SK-N-MC (cell line): ENCODE measurements around the gene NCMAP.

ENCODE experiments used
- DNase-seq: peaks from one replicate; pipeline ENCODE4 v3.0.0-alpha.2; 2011; ENCODE audit warnings: low read depth, low spot score
- H3K27ac ChIP-seq: fragments of 200-600 bp; sonication (generic); 2 replicates; pipeline ENCODE4 v1.5.1; 2016; ENCODE audit warnings: mixed run types
- H3K36me3 ChIP-seq: fragments of 200-600 bp; sonication (generic); 2 replicates; pipeline ENCODE4 v1.6.1; 2017; ENCODE audit warnings: antibody characterized with exemption, low read length, mixed read lengths; ENCODE audit not compliant: insufficient read depth
- H3K4me3 ChIP-seq: fragments of 200-600 bp; sonication (generic); 2 replicates; pipeline ENCODE4 v1.5.1; 2016
- H3K9ac ChIP-seq: fragments of 200-600 bp; sonication (generic); 2 replicates; pipeline ENCODE4 v1.8.0; 2017; ENCODE audit warnings: mixed run types, mixed read lengths; ENCODE audit not compliant: insufficient read length
- H3K9me3 ChIP-seq: fragments of 200-600 bp; sonication (generic); 2 replicates; pipeline ENCODE4 v1.6.1; 2017; ENCODE audit warnings: low read depth, mild to moderate bottlenecking, antibody characterized with exemption, low read length, moderate library complexity, mixed read lengths
- EZH2 ChIP-seq: fragments of 200-600 bp; sonication (generic); IDR thresholded peaks from one replicate; pipeline ENCODE4 v1.6.1; 2017; ENCODE audit warnings: antibody characterized with exemption
- FOXP2 ChIP-seq: optimal IDR thresholded peaks from 2 replicates; pipeline ENCODE3; 2011; ENCODE audit warnings: mild to moderate bottlenecking, moderate library complexity; ENCODE audit not compliant: insufficient read depth; ENCODE audit errors: extremely low read length, control extremely low read depth
- POLR2AphosphoS5 ChIP-seq: IDR thresholded peaks from 2 replicates; pipeline ENCODE4 v1.6.1; 2012; ENCODE audit warnings: mild to moderate bottlenecking, low read depth, low read length, borderline replicate concordance

NCMAP gene

DNA sequence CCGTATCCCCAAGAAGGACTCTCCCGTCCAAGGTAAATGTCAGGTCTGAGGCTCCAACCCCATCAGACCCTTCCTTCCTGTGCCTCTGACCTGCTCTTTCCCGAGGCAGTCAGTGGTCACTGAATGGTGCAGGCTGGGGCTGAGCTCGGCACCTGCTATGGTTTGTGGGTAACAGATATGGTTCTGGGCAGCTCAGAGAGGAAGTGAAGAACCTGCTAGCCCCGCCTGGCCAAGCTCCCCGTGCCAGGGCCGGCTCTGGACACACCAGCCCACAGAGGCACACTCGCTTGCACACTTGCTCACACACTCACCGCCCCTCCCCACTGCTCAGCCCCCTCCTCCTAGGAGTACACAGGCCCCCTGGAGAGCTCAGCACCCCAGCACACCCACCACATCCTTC lies 16.4 kb downstream of the NCMAP start:
- Histone ChIP-seq H3K4me3 (no peak overlapping the region), H3K9ac (no peak overlapping the region), H3K27ac (no peak overlapping the region), H3K36me3 (no peaks in the 10 kb centered on the region), H3K9me3 (no peaks in the 10 kb centered on the region)
- no peak for DNase-seq
- TF ChIP-seq POLR2AphosphoS5 (no peak), EZH2 (no peak), FOXP2 (no peak)

DNA sequence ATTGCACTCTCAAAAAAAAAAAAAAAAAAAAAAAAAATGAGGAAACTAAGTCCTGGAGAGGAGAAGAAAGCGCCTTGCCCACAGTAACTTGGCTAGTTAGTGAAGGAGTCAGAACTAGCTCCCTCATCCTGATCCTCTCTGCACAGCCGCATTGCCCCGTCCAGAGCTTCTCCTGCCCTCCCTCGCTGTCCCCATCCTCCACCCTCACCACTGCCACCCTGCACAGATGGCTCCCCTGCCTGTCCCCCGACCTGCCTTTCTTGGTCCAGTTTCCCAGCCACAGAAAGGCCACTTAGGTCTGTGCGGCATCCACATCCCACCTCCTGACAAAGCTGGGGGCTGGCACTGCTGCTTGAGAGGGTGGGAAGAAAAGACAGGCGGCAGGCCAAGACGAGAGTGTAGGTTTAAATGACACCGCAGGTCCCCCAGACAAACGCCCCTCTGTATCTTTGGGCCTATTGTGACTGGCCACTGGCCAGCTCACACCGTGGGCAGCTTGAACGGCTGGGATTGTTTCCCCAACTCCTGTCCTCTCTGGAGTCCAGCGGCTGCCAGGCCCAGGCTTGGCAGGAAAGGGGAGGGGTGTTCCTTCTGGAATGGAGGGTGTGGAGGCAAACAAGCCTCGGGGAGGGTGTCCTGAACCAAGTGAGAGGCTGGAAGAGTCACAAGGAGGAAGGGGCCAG lies 20.2 kb downstream of the NCMAP start:
- DNase-seq = no peak
- TF ChIP-seq EZH2 = no peak
- no peak for TF ChIP-seq FOXP2
- no peak for TF ChIP-seq POLR2AphosphoS5
- H3K27ac ChIP-seq = no peak overlapping the region
- no peak overlapping the region for H3K9ac ChIP-seq
- no peaks in the 10 kb centered on the region for H3K36me3 ChIP-seq
- no peaks in the 10 kb centered on the region for H3K9me3 ChIP-seq
- H3K4me3 ChIP-seq = no peak overlapping the region

DNA sequence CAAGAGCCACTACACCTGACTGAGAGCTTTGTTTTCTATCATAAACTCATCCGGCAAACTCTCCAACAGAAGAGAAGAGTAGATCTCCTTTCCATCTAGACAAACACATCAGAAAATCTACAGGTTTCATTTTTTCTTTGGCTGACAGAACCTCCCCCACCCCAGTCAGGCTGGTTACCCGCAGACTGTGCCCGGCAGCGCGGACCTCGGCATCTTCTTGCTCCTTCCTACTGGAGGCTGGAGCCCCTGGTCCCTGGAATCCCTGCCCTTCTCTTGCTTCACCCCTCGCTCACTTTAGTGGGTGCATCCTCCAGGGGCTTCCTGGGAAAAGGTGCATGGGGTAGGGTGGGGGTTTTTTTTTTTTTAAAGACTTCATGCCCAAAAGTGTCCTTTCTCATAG lies 23.0 kb downstream of the NCMAP start:
- H3K9me3 ChIP-seq = no peaks in the 10 kb centered on the region
- TF ChIP-seq FOXP2 (no peak), EZH2 (no peak), POLR2AphosphoS5 (no peak)
- H3K27ac ChIP-seq = no peak overlapping the region
- no peak overlapping the region for H3K4me3 ChIP-seq
- no peak overlapping the region for H3K9ac ChIP-seq
- no peaks in the 10 kb centered on the region for H3K36me3 ChIP-seq
- DNase-seq = no peak

DNA sequence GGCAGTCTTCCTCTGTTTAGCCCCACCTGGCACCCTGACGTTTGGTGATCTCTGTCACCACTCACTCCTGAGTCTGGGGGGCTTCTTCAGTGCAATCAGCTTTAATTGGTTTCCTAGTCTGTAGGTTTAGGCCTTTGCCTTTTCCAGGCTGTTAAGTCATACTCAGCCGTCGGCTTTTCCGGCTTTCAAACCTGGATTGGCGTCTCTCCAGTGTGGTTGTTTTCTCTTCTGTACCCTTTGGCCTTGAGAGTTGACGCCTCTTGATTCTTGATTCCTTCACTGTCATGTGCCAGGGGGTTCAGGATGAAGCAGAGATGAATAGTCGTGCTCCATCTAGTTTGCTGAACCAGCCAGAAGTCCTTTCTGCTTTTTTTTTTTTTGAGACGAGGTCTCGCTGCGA lies 24.9 kb downstream of the NCMAP start:
- DNase-seq = no peak
- Histone ChIP-seq H3K4me3 (no peak overlapping the region), H3K36me3 (no peaks in the 10 kb centered on the region), H3K9ac (no peak overlapping the region), H3K9me3 (no peaks in the 10 kb centered on the region), H3K27ac (no peak overlapping the region)
- TF ChIP-seq FOXP2 (no peak), POLR2AphosphoS5 (no peak), EZH2 (no peak)

DNA sequence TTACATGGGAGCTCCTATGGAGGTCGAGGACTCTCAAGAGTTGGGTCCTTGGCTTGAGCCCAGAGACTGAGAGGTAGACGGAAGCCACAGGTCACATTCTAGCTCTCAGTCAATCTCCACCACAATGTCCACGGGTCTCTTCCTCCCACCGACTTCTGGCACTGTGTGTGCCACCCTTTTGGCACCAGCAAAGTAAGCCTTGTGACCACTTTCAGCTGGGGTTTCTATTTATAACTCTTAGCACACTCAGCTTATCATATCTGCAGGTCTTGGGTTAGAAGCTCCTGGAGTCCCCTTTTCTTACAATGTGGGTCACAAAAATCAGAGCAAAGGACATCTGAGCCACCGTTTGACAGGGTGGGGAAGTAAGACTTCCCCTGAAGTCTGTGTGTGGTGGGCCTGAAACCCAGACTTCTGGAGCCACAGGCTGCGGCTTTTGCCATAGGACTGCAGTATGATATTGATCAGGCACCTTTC lies 28.3 kb downstream of the NCMAP start:
- no peak overlapping the region for H3K27ac ChIP-seq
- H3K9ac ChIP-seq = no peak overlapping the region

DNA sequence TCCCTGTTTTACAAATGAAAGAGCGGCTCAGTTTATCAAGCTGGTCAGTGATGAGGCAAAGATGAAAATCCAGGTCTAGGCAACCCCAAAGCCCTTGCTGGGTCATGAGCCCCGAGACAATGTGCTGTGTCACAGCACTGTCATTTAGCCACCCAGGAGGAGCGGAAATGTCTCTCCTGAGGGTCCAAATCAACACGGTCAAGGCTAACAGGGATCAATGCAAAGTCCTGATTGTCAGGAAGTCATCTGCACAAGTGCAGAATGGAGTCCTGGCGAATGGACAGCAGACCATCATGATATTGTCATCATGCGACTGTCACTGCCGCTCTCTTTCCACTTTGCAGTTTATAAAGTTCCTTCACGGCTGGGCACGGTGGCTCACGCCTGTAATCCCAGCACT lies 30.2 kb downstream of the NCMAP start:
- H3K36me3 ChIP-seq = no peaks in the 10 kb centered on the region
- TF ChIP-seq FOXP2 (no peak), EZH2 (no peak), POLR2AphosphoS5 (no peak)

More for the DNA sequence above, 28.3 kb downstream of the NCMAP start:
- Histone ChIP-seq H3K4me3 (no peak overlapping the region), H3K9me3 (no peaks in the 10 kb centered on the region), H3K36me3 (no peaks in the 10 kb centered on the region)
- TF ChIP-seq POLR2AphosphoS5 (no peak), FOXP2 (no peak), EZH2 (no peak)
- no peak for DNase-seq

DNA sequence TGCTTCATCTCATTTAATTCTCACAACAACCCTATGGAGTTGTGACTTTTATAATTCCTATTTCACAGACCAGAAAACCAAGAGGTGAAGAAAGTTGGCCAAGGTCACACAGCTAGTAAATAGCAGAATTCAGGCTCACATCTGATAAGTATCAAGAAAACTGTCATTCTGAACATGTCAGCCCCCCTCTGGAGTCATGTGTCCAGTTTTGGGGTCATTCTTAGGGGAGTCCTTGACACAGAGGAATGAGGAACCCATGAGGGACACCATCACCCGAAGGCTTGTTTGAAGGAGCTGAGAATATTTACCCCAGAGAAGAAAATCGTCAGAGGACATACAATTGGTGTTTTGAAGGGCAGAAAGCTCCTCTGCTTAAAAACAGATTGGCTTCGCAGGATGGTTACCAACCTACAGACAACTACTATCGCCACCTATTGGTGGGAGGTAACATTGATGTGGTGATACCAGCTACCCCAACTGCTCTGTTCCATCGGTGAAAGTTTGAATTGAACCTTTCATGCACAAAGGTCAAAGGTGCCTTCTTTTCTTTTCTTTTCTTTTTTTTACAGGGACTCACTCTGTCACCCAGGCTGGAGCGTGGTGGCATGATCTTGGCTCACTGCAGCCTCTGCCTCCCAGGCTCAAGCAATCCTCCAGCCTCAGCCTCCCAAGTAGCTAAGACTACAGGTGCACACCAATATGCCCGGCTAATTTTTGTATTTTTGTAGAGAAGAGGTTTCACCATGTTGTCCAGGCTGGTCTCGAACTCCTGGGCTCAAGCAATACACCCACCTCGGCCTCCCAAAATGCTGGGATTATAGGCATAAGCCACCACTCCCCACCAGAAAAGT lies 31.3 kb downstream of the NCMAP start:
- Histone ChIP-seq H3K36me3 (no peaks in the 10 kb centered on the region), H3K4me3 (peak overlapping the region; percentile 65), H3K9me3 (no peaks in the 10 kb centered on the region), H3K9ac (peak overlapping the region; percentile 35), H3K27ac (no peak overlapping the region)
- DNase-seq = no peak
- no peak for TF ChIP-seq POLR2AphosphoS5
- TF ChIP-seq EZH2 = no peak
- TF ChIP-seq FOXP2 = no peak

More for the DNA sequence above, 30.2 kb downstream of the NCMAP start:
- no peak for DNase-seq
- no peak overlapping the region for H3K27ac ChIP-seq
- no peaks in the 10 kb centered on the region for H3K9me3 ChIP-seq
- no peak overlapping the region for H3K4me3 ChIP-seq
- H3K9ac ChIP-seq = no peak overlapping the region

DNA sequence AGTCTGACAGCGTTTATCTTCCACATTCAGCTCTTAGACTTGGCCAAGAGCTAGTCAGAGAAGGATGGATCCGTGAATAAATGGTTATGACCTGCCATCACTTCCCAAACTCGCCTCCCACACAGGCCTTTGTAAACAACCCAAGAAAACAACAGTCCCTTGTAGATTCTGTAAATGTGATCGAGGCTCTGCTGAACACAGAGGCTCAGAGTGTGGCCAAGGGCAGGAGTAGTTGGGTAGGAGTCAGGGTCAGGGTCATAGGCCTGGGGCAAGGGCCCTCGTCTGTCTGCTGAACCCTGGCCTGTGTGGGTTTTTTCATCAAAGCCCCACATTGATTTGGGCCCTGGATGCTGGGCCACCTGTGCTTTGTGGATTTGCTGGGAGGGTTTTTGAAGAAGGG lies 32.7 kb downstream of the NCMAP start:
- Histone ChIP-seq H3K36me3 (no peaks in the 10 kb centered on the region), H3K4me3 (no peak overlapping the region), H3K9ac (no peak overlapping the region), H3K27ac (no peak overlapping the region), H3K9me3 (no peaks in the 10 kb centered on the region)
- TF ChIP-seq POLR2AphosphoS5 = no peak
- no peak for TF ChIP-seq FOXP2
- TF ChIP-seq EZH2 = no peak
- DNase-seq = no peak

DNA sequence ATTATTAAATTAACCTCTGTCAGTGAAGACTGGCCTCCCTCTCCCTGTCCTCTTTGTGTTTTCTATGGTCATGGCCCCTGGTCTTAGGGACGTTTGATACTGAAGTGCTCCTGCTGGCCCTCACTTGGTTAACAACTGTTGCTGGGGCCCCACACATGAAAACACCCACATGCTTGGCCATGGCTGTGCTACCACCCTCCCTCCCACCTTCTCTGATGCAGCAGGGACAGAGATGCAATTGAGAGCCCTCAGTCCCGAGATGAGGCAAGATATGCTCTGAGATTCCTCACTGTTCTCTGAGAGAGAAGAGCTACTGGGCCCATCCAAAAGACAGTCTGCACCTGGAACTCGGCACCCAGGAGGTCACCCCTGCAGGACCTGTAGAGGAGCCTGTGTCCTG lies 33.3 kb downstream of the NCMAP start:
- Histone ChIP-seq H3K27ac (no peak overlapping the region), H3K9me3 (no peaks in the 10 kb centered on the region), H3K4me3 (no peak overlapping the region), H3K36me3 (no peaks in the 10 kb centered on the region), H3K9ac (no peak overlapping the region)
- TF ChIP-seq POLR2AphosphoS5 (no peak), EZH2 (no peak), FOXP2 (no peak)
- no peak for DNase-seq
